Measurements from ENCODE around the gene MARK1. TPM values are rescaled to one million over a fixed set of nuclear protein-coding genes. Genes with fewer than 3 reads are reported as not detected.

MARK1 gene
- total and polyA plus RNA-seq, 2 of the 13 experiments (the other 11 are each of a cell fraction or from before 2014, with no cell fraction given): not detected

DNA sequence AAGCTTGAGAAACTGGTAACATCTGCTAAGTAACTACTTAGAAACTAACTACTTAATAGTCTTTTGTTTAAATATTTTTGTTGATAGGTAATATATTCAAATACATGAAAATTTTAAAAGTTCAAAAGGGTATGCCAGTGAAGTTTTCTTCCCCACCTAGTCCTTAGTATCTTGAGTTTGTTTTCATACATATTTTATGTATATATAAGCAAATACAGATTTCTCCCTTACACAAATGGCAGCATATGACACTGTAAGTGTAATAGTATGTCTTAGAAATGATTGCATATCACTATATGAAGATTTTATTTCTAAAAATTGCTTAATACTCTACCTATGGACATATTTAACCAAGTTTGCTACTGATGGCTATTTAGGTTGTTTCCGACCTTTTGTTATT, 38.9 kb downstream of the MARK1 start:
- no peak for FAIRE-seq
- in situ Hi-C loops (cut with HindIII; ENCODE audit: extremely low pct_ligation_motif_present, low pct_unique_long_range_greater_than_20kb): no loop called here
- no peak for DNase-seq (ENCODE audit: low spot score)
- H3K4me1 ChIP-seq (ENCODE audit: insufficient read depth, low read length): no peaks in the 10 kb centered on the region
- CTCF ChIA-PET (ENCODE audit: low intra/inter-chr PET ratio, low total read pairs): no interaction called here
- no peaks in the 10 kb centered on the region for H3K27me3 ChIP-seq (ENCODE audit: control insufficient read depth in 1 of 2, insufficient read depth in 2 of 2, low read length in 2 of 2)
- 3% methylated on average over 1 of the region's 1 CpG for WGBS (ENCODE audit: low lambda C conversion rate)
- no peaks in the 10 kb centered on the region for H4K20me1 ChIP-seq (ENCODE audit: insufficient read depth, low read length)
- ATAC-seq: no peak
- no TSS peak for BruUV-seq (replicated peaks)
- no peak overlapping the region for H3K4me2 ChIP-seq (ENCODE audit: low read depth, low read length)
- H3K27ac ChIP-seq (ENCODE audit: extremely low read length, insufficient read depth, low read length): no peak overlapping the region
- H3K9me3 ChIP-seq (ENCODE audit: low read length): no peaks in the 10 kb centered on the region
- no peak overlapping the region for H3K4me3 ChIP-seq (replicated peaks in 1 of 3; ENCODE audit: insufficient read depth in 1 of 3, low read depth in 2 of 3, low read length in 3 of 3)
- H3K36me3 ChIP-seq (replicated peaks in 1 of 2; ENCODE audit: control insufficient read depth in 1 of 2, insufficient read depth in 2 of 2, low read length in 2 of 2): no peaks in the 10 kb centered on the region
- intact Hi-C loops (cut with micrococcal nuclease; ENCODE audit: unreplicated experiment): no loop called here
- no peak overlapping the region for H3K9ac ChIP-seq (ENCODE audit: insufficient read depth, low read depth, low read length)
- H2AFZ ChIP-seq (ENCODE audit: low read length): no peak overlapping the region
- POLR2A ChIA-PET: no interaction called here
- no peaks in the 10 kb centered on the region for H3K79me2 ChIP-seq (ENCODE audit: insufficient read depth, low read length)
- TF ChIP-seq, protein P1, sequence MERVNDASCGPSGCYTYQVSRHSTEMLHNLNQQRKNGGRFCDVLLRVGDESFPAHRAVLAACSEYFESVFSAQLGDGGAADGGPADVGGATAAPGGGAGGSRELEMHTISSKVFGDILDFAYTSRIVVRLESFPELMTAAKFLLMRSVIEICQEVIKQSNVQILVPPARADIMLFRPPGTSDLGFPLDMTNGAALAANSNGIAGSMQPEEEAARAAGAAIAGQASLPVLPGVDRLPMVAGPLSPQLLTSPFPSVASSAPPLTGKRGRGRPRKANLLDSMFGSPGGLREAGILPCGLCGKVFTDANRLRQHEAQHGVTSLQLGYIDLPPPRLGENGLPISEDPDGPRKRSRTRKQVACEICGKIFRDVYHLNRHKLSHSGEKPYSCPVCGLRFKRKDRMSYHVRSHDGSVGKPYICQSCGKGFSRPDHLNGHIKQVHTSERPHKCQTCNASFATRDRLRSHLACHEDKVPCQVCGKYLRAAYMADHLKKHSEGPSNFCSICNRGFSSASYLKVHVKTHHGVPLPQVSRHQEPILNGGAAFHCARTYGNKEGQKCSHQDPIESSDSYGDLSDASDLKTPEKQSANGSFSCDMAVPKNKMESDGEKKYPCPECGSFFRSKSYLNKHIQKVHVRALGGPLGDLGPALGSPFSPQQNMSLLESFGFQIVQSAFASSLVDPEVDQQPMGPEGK (CRISPR knock-in tag; IDR thresholded peaks at IDR 0.05): no peak
- TF ChIP-seq TRIM24 (CRISPR knock-in tag; IDR thresholded peaks at IDR 0.05): no peak
- TF ChIP-seq HES4 (CRISPR knock-in tag; IDR thresholded peaks at IDR 0.05; ENCODE audit: borderline replicate concordance): no peak
- TF ChIP-seq NR3C1 (CRISPR knock-in tag; IDR thresholded peaks at IDR 0.05): no peak
- no peak for TF ChIP-seq ZNF558 (CRISPR knock-in tag; IDR thresholded peaks at IDR 0.05; ENCODE audit: borderline replicate concordance)
- TF ChIP-seq, protein P2, sequence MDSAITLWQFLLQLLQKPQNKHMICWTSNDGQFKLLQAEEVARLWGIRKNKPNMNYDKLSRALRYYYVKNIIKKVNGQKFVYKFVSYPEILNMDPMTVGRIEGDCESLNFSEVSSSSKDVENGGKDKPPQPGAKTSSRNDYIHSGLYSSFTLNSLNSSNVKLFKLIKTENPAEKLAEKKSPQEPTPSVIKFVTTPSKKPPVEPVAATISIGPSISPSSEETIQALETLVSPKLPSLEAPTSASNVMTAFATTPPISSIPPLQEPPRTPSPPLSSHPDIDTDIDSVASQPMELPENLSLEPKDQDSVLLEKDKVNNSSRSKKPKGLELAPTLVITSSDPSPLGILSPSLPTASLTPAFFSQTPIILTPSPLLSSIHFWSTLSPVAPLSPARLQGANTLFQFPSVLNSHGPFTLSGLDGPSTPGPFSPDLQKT (CRISPR knock-in tag; IDR thresholded peaks at IDR 0.05; ENCODE audit: borderline replicate concordance): no peak
- TF ChIP-seq, protein P3, sequence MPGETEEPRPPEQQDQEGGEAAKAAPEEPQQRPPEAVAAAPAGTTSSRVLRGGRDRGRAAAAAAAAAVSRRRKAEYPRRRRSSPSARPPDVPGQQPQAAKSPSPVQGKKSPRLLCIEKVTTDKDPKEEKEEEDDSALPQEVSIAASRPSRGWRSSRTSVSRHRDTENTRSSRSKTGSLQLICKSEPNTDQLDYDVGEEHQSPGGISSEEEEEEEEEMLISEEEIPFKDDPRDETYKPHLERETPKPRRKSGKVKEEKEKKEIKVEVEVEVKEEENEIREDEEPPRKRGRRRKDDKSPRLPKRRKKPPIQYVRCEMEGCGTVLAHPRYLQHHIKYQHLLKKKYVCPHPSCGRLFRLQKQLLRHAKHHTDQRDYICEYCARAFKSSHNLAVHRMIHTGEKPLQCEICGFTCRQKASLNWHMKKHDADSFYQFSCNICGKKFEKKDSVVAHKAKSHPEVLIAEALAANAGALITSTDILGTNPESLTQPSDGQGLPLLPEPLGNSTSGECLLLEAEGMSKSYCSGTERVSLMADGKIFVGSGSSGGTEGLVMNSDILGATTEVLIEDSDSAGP (CRISPR knock-in tag; IDR thresholded peaks at IDR 0.05; ENCODE audit: borderline replicate concordance): no peak
- no peak for TF ChIP-seq PHF8 (CRISPR knock-in tag; IDR thresholded peaks at IDR 0.05)
- TF ChIP-seq ZBTB1 (CRISPR knock-in tag; IDR thresholded peaks at IDR 0.05; ENCODE audit: borderline replicate concordance): no peak
- TF ChIP-seq, protein P4, sequence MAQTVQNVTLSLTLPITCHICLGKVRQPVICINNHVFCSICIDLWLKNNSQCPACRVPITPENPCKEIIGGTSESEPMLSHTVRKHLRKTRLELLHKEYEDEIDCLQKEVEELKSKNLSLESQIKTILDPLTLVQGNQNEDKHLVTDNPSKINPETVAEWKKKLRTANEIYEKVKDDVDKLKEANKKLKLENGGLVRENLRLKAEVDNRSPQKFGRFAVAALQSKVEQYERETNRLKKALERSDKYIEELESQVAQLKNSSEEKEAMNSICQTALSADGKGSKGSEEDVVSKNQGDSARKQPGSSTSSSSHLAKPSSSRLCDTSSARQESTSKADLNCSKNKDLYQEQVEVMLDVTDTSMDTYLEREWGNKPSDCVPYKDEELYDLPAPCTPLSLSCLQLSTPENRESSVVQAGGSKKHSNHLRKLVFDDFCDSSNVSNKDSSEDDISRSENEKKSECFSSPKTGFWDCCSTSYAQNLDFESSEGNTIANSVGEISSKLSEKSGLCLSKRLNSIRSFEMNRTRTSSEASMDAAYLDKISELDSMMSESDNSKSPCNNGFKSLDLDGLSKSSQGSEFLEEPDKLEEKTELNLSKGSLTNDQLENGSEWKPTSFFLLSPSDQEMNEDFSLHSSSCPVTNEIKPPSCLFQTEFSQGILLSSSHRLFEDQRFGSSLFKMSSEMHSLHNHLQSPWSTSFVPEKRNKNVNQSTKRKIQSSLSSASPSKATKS (CRISPR knock-in tag; IDR thresholded peaks at IDR 0.05): no peak
- TF ChIP-seq MLLT10 (CRISPR knock-in tag; IDR thresholded peaks at IDR 0.05): no peak
- TF ChIP-seq ZNF670 (CRISPR knock-in tag; IDR thresholded peaks at IDR 0.05; ENCODE audit: borderline replicate concordance): no peak
- TF ChIP-seq ZNF256 (CRISPR knock-in tag; conservative IDR thresholded peaks at IDR 0.05): no peak
- TF ChIP-seq, protein P5, sequence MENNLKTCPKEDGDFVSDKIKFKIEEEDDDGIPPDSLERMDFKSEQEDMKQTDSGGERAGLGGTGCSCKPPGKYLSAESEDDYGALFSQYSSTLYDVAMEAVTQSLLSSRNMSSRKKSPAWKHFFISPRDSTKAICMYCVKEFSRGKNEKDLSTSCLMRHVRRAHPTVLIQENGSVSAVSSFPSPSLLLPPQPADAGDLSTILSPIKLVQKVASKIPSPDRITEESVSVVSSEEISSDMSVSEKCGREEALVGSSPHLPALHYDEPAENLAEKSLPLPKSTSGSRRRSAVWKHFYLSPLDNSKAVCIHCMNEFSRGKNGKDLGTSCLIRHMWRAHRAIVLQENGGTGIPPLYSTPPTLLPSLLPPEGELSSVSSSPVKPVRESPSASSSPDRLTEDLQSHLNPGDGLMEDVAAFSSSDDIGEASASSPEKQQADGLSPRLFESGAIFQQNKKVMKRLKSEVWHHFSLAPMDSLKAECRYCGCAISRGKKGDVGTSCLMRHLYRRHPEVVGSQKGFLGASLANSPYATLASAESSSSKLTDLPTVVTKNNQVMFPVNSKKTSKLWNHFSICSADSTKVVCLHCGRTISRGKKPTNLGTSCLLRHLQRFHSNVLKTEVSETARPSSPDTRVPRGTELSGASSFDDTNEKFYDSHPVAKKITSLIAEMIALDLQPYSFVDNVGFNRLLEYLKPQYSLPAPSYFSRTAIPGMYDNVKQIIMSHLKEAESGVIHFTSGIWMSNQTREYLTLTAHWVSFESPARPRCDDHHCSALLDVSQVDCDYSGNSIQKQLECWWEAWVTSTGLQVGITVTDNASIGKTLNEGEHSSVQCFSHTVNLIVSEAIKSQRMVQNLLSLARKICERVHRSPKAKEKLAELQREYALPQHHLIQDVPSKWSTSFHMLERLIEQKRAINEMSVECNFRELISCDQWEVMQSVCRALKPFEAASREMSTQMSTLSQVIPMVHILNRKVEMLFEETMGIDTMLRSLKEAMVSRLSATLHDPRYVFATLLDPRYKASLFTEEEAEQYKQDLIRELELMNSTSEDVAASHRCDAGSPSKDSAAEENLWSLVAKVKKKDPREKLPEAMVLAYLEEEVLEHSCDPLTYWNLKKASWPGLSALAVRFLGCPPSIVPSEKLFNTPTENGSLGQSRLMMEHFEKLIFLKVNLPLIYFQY (CRISPR knock-in tag; IDR thresholded peaks at IDR 0.05; ENCODE audit: borderline replicate concordance): no peak
